Panc1 (cell line): ENCODE data around the gene ARID5B.

ENCODE experiments used
- CTCF ChIP-seq: fragments of 450-650 bp; IDR thresholded peaks from 2 replicates; pipeline ENCODE4 v1.5.1; 2017; ENCODE audit warnings: mild to moderate bottlenecking
- POLR2AphosphoS5 ChIP-seq: IDR thresholded peaks from 2 replicates; pipeline ENCODE4 v1.6.1; 2012; ENCODE audit warnings: mild to moderate bottlenecking, low read depth, low read length, moderate library complexity
- REST ChIP-seq, 2 experiments: IDR thresholded peaks; 2 replicates each; pipeline ENCODE4 v1.6.1; 2011 to 2012; ENCODE audit warnings: low read depth in 2 of 2, control low read depth in 1 of 2, low read length in 1 of 2, mild to moderate bottlenecking in 1 of 2, moderate library complexity in 1 of 2; ENCODE audit not compliant: insufficient read depth in 1 of 2
- SIN3A ChIP-seq: IDR thresholded peaks from 2 replicates; pipeline ENCODE4 v1.6.1; 2012; ENCODE audit warnings: low read depth, mild to moderate bottlenecking, low read length, moderate library complexity, borderline replicate concordance; ENCODE audit not compliant: insufficient read depth
- TCF7L2 ChIP-seq: IDR thresholded peaks from 2 replicates; pipeline ENCODE4 v1.6.1; 2011; ENCODE audit warnings: mild to moderate bottlenecking, low read depth, low read length, inconsistent platforms

GRCh38 chr10:62007145-62007544, 105.6 kb downstream of the ARID5B start:
- TF ChIP-seq CTCF: no peak
- TF ChIP-seq REST (IDR thresholded peaks at IDR 0.05; ENCODE audit: insufficient read depth in 1 of 2, low read depth in 2 of 2, low read length in 1 of 2): no peak
- TF ChIP-seq POLR2AphosphoS5: no peak
- TF ChIP-seq SIN3A: no peak
- TF ChIP-seq TCF7L2: no peak
